Measurements from ENCODE around the gene HYI. TPM values are rescaled to one million over a fixed set of nuclear protein-coding genes. Genes with fewer than 3 reads are reported as not detected.

Gene HYI
- total and polyA plus RNA-seq, 7 donors = 7.4 to 21.4 (median 12.2) TPM

DNA sequence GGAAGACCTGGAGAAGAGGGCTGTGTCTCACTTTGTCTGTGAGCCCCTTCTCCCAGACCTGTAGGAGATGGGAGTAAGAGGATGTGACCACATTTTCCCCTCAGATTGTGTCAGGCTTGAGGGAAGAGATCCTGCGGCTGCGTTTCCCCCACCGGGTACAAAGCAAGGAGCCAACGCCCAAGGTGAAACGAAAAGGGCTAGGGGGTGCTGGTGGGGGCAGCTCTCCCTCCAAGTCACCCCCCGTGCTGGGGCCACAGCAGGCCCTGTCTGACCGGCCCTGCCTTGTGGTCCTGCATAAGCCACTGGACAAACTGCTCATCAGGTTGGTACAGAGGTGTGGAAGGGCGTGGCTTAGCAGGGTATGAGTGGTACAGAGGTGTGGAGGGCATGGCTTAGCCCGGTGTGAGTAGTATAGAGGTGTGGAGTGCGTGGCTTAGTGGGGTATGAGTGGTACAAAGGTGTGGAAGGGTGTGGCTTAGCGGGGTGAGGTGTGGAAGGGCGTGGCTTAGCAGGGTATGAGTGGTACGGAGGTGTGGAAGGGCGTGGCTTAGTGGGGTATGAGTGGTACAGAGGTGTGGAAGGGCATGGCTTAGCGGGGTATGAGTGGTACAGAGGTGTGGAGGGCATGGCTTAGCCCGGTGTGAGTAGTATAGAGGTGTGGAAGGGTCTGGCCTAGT lies 30.6 kb downstream of the HYI start:
- Histone ChIP-seq H3K9me3 (no peaks in the 10 kb centered on the region), H3K4me1 (no peaks in the 10 kb centered on the region), H3K27me3 (ENCODE audit: insufficient read depth in 3 of 3, low read length in 2 of 3) (no peaks in the 10 kb centered on the region), H3K36me3 (ENCODE audit: insufficient read depth in 1 of 2, low read depth in 1 of 2) (peaks cover 5 to 93% of the 10 kb centered on the region in 2 donors), H3K4me3 (no peak overlapping the region), H3K27ac (no peak overlapping the region)
- WGBS, 3 donors = 95 to 99% (median 96%) methylated on average over 16 of the region's 16 CpGs
- intact Hi-C loops (cut with DNase I) = no loop called here
- no peak for ATAC-seq
- TF ChIP-seq, protein P1, sequence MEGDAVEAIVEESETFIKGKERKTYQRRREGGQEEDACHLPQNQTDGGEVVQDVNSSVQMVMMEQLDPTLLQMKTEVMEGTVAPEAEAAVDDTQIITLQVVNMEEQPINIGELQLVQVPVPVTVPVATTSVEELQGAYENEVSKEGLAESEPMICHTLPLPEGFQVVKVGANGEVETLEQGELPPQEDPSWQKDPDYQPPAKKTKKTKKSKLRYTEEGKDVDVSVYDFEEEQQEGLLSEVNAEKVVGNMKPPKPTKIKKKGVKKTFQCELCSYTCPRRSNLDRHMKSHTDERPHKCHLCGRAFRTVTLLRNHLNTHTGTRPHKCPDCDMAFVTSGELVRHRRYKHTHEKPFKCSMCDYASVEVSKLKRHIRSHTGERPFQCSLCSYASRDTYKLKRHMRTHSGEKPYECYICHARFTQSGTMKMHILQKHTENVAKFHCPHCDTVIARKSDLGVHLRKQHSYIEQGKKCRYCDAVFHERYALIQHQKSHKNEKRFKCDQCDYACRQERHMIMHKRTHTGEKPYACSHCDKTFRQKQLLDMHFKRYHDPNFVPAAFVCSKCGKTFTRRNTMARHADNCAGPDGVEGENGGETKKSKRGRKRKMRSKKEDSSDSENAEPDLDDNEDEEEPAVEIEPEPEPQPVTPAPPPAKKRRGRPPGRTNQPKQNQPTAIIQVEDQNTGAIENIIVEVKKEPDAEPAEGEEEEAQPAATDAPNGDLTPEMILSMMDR (IDR thresholded peaks at IDR 0.05) = no peak
- no peak for DNase-seq

DNA sequence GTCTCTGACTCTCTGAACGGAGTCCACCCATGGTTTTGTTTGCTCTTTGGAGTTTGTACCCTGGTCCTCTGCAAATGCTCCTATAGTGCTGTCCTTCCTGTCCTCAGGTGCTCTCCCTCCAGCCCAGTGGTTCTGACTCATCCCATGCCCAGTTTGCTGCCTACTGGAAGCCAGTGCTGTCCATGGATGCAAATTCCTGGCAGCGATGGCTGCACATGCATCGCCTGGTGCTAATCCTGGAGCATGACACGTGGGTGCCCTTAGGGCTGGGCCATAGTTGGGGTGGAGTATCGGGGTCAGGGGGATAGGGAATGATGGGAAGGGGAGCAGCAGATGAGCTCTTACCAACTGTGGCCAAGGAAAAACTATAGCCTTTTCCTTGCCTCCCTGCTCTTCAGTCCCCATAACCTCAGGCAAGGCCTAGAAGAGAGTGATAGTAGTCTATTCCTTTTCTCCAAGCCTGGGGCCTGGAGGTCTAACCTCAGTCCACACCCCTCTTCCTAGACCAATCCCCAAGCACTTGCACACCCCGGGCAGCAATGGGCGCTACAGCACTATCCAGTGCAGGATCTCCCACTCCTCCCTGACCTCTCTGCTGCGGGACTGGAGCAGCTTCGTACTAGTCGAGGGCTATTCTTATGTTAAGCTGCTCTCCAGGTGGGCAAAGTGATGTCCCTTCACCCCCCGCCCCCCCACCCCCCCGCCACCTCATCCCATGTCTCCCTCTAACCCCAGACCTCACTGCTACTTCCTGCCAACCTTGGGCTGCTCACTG lies 31.6 kb downstream of the HYI start:
- ATAC-seq (peak in 1 of 4 donors; percentile 29), DNase-seq (no peak)
- H3K27me3 ChIP-seq (ENCODE audit: insufficient read depth in 3 of 3, low read length in 2 of 3) = no peaks in the 10 kb centered on the region
- H3K4me1 ChIP-seq = no peaks in the 10 kb centered on the region
- no peaks in the 10 kb centered on the region for H3K9me3 ChIP-seq
- intact Hi-C loops (cut with DNase I) = no loop called here
- peaks cover 8 to 93% of the 10 kb centered on the region in 2 donors for H3K36me3 ChIP-seq (ENCODE audit: insufficient read depth in 1 of 2, low read depth in 1 of 2)
- H3K4me3 ChIP-seq = no peak overlapping the region
- no peak overlapping the region for H3K27ac ChIP-seq
- WGBS, 3 donors = 83 to 87% (median 86%) methylated on average over 12 of the region's 12 CpGs
- TF ChIP-seq, protein P1 (IDR thresholded peaks at IDR 0.05) = no peak

DNA sequence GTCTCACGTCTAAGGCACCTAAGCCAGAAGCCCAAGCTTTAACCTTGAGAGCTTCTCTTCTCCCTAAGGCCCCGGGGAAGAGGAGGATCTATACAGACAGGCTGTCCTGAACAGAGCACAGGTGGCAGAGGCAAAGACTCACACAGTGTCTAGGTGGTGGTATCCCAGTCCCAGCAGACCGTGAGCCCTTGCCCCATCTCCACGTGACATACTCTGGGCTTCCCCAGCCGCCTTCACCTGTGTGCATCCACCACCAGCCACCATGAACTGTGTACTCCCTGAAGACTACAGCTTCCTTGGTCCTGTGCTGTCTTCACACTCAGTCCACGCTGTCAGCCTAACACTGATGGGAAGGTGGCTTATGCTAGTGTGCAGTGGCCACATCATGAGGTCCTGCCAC lies 32.3 kb downstream of the HYI start:
- H3K27ac ChIP-seq = no peak overlapping the region
- DNase-seq (no peak), ATAC-seq (no peak)
- intact Hi-C loops (cut with DNase I) = no loop called here
- WGBS, 3 donors = 94 to 97% (median 96%) methylated on average over 6 of the region's 6 CpGs
- H3K9me3 ChIP-seq = no peaks in the 10 kb centered on the region
- no peak overlapping the region for H3K4me3 ChIP-seq
- TF ChIP-seq, protein P1 (IDR thresholded peaks at IDR 0.05) = no peak
- no peaks in the 10 kb centered on the region for H3K27me3 ChIP-seq (ENCODE audit: insufficient read depth in 3 of 3, low read length in 2 of 3)
- H3K36me3 ChIP-seq (ENCODE audit: insufficient read depth in 1 of 2, low read depth in 1 of 2) = peaks cover 6 to 93% of the 10 kb centered on the region in 2 donors
- H3K4me1 ChIP-seq = no peaks in the 10 kb centered on the region

DNA sequence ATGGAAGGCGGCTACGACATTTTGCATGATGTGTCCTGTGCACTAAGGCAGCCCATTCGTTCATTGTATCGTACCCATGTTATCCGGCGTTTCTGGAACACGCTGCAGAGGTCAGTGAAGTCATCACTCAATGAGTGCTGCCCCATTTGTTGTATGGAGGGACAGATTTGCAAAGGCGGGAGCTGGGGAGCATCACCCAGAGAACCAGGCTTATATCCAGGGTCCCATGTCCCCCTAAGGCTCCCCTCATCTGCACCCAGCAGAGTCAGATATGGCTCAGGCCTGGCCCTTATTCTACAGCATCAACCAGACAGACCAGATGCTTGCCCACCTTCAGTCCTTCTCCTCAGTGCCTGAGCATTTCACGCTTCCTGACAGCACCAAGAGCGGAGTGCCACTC lies 32.9 kb downstream of the HYI start:
- no peak for ATAC-seq
- H3K9me3 ChIP-seq = no peaks in the 10 kb centered on the region
- TF ChIP-seq, protein P1 (IDR thresholded peaks at IDR 0.05) = no peak
- H3K36me3 ChIP-seq (ENCODE audit: insufficient read depth in 1 of 2, low read depth in 1 of 2) = peaks cover 6 to 93% of the 10 kb centered on the region in 2 donors
- no peaks in the 10 kb centered on the region for H3K27me3 ChIP-seq (ENCODE audit: insufficient read depth in 3 of 3, low read length in 2 of 3)
- no peak overlapping the region for H3K4me3 ChIP-seq
- no peak overlapping the region for H3K27ac ChIP-seq
- no peak for DNase-seq
- WGBS, 3 donors = 95 to 97% (median 95%) methylated on average over 10 of the region's 10 CpGs
- intact Hi-C loops (cut with DNase I) = no loop called here
- H3K4me1 ChIP-seq = no peaks in the 10 kb centered on the region
